K562 (cell line): ENCODE data around the gene KCNQ5.

Source experiments
- BCLAF1 ChIP-seq, 2 experiments: fragments of 450-650 bp in 1 of 2; IDR thresholded peaks; 2 replicates each; pipeline ENCODE4 v1.6.1; 2011 to 2017; ENCODE audit warnings: low read depth in 2 of 2, antibody characterized with exemption in 1 of 2, borderline replicate concordance in 1 of 2, low read length in 1 of 2, mild to moderate bottlenecking in 1 of 2, mixed read lengths in 1 of 2; ENCODE audit not compliant: control insufficient read depth in 1 of 2
- SIN3A ChIP-seq, 2 experiments: fragments of 150-350 bp in 1 of 2; IDR thresholded peaks; 2 replicates each; pipeline ENCODE4 v1.6.1; 2011 to 2016; ENCODE audit warnings: borderline replicate concordance in 2 of 2, low read depth in 2 of 2, low read length in 2 of 2, mild to moderate bottlenecking in 2 of 2, moderate library complexity in 2 of 2; ENCODE audit not compliant: control insufficient read depth in 1 of 2
- SIRT6 ChIP-seq: IDR thresholded peaks from one replicate; pipeline ENCODE4 v1.6.1; 2012; ENCODE audit warnings: low read depth, mild to moderate bottlenecking, control low read depth, inconsistent platforms, low read length, moderate library complexity

DNA sequence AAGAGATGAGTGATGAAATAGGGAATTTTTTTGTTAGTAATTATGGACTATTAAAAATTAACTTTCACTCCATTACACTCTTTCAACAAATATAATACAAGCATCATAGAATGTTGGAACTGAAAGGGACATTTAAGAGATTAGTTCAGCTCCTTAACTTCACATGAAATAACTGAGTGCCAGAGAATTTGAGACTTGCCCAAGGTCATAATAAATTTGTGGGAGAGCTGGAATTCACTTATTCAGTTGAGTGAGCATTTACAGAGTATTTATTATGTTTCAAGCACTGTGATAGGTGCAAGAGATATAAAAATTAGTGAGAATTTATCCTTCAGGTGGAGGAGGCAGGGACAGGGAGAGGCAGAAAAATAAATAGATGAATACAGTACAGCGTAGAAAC lies 154.6 kb downstream of the KCNQ5 start:
- TF ChIP-seq SIN3A (IDR thresholded peaks at IDR 0.05; ENCODE audit: borderline replicate concordance in 2 of 2, control insufficient read depth in 1 of 2, low read depth in 2 of 2, low read length in 2 of 2) (no peak), BCLAF1 (IDR thresholded peaks at IDR 0.05; ENCODE audit: borderline replicate concordance in 1 of 2, control insufficient read depth in 1 of 2, low read depth in 2 of 2, low read length in 1 of 2) (no peak), SIRT6 (no peak)
